NCI-H1694 (cell line): ENCODE results near the gene ATL1.

Source experiments
- DNase-seq: peaks from one replicate; lab custom pipeline; 2025; lab: John Stamatoyannopoulos, UW

ATL1 gene

GRCh38 chr14:50559990-50560930 lies at the start of gene ATL1:
Gene ATL1 (plus strand): TSS chr14:50560145. CDS start chr14:50560266, 121 bp downstream.
- DNase-seq: peak; percentile 68

- DNase-seq: no peak
Measured at GRCh38 chr14:50510157-50510556, 49.8 kb upstream of the ATL1 start.

DNA sequence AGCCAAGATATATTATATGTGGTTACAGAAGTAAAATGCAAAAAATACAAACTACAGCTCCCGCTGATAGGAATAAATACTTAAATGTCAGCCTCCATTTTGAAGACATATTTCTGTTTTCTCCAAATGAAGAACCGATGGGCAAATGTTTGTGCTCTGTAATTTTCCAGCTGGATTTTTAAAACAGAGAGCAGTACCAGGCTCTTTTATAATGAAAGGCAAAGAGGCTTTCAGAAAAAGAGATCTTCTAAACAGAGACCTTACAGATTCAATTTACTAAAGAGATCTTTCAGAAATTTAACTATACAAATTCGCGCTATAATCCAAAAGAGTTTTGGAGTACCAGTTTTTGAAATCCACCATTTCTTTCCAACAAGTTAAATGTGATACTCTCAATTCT lies 47.5 kb upstream of the ATL1 start:
- no peak for DNase-seq

- no peak for DNase-seq
Measured at GRCh38 chr14:50516091-50516490, 43.9 kb upstream of the ATL1 start.

DNA sequence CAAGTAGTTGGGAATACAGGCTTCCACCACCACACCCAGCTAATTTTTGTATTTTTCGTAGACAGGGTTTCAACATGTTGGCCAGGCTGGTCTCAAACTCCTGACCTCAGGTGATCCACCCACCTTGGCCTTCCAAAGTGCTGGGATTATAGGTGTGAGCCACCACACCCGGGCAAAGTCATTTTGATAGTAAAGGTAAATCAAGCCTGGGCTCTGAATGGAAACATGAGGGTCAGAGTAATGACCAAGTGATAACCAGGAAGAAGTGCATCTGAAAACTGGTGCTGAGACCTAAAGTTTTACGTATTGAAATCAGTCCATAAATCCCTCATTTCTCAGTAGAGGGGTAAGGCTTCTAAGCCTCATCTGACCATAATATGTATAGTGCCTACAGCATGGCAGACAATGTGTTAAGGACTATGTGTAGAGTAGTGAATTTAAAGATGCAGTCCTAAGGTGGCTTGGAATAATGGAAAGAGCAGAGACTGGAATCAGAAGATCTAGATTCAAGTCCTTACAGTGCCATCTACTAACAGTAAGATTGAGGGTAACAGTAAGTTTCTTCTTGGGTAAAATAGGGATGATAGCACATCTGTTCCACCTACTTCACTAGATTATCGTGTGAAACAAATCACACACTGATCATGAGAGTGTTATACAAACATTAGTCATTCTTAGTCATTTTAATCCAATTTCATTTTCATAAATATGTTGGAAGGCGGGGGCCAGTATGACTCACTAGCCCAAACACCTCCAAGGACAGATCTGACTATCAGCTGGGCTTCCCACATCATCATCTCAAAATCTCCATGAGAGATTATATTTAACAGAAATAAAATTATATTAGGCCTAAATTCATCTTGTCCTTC lies 38.8 kb upstream of the ATL1 start:
- DNase-seq: no peak

GRCh38 chr14:50521912-50522341 lies 38.0 kb upstream of the ATL1 start:
- DNase-seq: no peak

- no peak for DNase-seq
Measured at GRCh38 chr14:50523271-50524041, 36.5 kb upstream of the ATL1 start.

DNA sequence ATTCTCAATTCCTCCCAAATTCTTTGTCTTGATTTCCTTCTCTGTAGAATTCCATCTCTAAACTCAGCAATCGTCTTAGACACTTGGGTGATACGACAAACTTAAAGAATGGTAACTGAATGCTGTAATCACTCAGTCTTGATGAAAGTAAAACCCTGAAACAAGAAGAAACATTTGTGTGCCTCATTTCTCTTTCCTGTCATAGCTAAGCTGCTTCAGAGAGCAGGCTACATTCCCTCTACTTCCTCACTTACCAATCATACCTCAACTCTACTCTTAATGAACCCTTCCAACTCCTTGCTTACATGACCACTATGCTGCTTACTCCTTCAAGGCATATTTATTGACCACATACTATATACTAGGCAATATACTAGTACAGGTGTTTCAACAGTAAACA lies 35.9 kb upstream of the ATL1 start:
- DNase-seq: no peak

DNA sequence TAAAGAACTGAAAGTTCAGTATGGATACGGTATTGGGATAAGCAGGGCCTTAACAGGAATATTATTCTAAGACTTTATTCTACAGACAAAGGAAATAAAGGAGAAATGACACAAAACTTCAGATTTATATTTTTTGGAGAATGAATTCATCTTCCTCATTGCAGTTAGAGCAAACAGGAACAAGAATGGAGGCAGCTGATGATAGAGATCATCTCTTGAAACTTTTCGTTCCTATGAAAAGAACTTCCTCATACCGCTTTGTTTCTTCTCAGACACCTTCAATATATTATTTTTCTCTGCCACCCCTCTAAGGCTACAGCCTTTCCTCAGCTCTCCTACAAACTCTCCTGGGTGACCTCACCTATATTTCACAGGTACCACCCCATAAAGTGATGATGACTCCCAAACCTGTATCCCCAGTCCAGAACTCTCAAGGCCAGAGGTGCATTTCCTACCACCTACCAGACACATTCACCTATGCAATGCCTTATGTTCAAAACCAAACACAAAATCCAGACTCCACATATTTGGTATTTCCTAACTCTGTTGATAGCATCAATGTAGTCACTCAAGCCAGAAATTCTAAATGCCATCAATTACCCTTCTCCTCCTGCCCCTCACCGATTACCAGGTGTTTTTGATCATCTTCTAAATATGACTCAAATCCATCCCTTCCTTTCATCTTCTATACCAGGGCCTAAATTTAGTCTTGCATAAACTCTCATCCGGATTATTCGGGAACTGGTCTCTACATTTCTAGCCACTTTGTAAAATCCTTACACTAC lies 35.0 kb upstream of the ATL1 start:
- DNase-seq: no peak

DNA sequence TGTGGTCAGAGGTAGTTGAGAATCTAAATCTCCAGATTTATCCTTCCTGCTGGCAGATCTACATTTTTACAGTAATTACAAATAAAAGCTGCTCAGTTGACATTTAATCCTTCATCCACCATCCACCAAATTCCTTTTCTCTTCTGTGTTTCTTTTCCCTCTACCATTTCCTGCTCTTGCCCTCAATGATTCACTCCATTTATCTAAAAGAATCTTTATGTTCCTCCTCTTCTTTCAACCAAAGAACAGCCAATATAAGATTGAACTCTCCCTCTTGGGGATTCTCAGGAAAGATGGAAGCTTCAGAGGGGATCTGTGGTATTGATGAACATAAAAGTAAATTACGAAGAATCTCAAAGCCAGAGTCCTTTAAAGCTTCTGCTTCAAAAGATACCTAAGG lies 31.9 kb upstream of the ATL1 start:
- no peak for DNase-seq

DNA sequence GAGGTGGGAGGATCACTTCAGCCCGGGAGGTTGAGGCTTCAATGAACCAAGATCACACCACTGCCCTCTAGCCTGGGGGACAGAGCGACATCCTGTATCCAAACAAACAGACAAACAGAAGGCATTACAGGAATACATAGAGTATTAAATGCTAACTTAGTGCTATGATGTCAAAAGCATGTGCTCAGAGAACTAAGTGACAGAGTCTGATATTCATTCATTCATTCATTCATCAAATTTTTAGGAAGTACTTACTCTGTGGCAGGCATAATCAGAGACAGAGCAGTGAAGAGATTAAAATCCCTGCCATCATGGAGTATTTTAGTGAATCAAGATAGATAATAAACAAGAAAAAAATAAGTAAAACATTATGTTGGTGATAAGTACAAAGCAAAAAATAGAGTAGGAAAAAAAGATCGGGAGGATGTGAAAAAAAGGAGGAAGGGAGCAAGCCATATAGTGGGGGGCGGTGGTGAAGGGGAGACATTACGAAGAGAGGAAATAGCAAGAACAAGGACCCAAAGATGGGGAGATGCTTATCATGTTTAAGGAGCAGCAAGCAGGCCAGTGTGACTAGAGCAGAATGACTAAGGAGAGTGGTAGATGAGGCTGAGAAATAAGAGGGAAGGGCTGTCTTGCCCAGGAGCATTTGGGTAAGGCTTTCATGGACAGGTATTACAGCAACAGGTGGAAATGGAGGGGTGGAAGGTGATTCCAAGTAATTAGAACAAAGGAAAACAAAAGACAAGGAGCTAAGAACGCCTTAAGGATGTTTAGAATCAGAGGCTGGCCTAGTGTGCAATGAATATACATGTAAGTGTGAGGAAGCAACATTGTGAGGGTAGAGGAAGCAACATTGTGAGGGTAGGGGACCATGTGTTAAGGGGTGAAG lies 30.4 kb upstream of the ATL1 start:
- DNase-seq: no peak

DNA sequence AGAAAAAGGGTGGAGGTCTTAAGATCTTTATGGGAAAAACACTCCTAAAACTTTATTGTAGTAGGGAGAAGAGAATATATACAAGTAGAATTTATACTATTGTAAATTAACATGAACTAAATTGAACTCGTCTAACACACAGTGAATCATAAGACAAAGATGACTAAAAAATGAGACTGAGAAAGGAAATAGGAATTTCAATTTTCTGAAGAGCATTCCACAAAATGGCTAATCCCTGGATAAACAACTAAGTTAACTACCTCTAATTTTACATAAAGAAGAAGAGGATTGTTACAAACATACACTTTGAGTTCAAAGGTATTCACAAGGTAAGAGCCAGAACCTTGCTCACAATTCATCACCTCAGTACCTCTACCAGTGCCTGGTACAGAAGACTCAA lies 29.6 kb upstream of the ATL1 start:
- no peak for DNase-seq

DNA sequence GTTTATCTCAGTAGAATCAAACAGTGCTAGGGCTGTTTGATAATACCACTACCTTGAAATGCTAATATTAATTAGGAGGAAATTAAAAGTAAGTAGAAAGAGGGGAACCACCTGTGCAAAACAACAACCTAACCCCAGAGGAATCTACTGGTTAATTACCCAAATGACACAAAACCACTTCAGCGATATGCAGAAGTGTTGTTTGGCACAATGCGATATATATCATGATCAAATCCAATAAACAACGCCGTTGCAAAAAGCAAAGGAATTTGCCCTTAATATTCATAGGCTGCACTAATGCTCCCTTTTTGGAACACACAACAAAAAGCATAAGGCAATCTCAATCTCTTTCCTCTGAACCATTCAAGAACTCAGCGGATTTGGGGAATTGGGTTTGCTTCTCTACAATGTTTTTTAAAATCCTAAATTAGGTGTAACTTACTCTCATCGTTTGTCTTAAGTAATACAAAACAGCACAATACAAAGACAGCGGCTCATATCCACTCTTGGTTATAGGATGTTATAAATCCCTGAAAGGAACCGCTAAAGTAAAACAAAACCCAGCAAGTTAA lies 29.1 kb upstream of the ATL1 start:
- DNase-seq: no peak

DNA sequence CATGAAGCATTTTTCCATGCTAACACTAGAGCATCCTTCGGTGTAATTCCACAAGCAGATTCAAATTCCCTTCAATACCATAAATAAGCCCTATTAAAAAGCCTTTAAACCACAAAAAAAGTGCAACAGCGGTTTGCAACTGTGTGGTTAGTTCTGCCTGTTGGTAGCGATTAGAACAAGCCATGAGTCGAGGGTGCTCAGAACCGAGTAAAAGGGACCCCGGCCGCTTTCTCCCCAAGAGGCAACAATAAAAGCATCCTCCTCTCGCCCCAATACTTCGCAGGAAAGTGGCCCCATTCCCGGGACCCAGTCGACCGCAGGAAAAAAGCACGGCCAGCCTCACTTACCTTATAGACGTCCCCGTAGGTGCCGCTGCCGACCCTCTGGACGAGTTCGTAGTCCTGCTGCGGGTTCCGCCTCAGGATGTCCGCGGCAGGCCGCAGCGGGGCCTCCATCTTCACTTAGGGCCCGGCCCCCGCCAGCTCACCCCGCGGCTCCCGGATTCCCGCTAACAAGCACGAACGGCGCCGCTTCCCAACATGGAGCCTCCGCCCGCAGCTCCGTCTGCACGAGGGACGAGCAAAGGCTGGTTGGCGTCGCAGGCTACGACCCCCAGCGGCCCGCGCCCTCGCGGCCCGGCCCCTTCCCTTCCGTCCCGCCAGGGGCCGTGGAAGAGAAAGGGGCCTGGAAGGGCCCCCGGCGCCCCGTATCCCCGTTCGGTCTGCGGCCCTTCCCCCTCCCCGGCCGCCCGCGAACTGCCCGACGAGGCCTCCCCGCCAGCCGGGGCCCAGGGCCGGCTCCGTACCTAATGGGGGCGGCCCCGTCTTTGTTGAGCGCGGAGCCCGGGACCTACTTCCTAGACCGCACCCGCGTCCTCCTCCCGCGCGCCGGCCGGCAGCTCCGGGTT lies 28.1 kb upstream of the ATL1 start:
- DNase-seq: no peak

DNA sequence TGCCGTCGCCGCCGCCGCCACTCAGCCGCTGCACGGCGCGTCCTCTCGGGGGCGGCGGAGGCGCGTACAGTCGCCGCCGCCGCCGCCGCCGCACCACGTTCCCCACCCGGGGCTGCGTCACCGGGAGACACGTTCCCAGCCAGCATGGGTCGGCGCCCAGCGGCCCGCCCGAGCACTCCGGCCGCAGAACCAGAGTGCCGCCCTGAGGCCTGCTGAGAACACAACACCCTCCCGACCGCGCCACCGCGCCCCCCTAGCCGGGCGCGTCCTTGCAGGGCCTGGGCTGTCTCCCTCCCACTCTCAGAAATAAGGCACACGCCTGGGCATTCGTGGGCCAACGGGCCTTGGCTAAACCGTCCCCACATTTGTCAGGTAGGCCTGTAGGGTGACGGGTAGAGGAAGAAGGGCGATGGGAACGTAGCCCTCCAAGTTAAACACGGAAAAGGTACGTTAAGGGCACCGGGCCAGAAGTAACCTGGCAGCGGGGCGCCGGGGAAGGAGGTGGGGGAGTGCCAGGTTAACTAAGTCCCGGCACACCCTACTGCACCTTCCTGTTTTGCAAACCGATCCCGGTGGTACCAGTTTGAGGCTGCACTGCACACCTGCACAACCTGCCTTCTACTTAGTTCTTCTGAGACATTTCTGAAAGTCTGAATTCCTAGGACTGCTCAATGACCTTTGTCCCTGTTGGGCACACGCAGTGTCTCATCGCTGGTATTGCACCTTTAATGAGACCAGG lies 27.3 kb upstream of the ATL1 start, which contains the start of gene MAP4K5:
Gene MAP4K5 (minus strand): TSS at position 68 of the 739 bp plus-strand sequence. CDS start 520 bp downstream, outside the sequence.
- peak; percentile 83 for DNase-seq

- DNase-seq: no peak
Measured at GRCh38 chr14:50533241-50533705, 26.7 kb upstream of the ATL1 start.

DNA sequence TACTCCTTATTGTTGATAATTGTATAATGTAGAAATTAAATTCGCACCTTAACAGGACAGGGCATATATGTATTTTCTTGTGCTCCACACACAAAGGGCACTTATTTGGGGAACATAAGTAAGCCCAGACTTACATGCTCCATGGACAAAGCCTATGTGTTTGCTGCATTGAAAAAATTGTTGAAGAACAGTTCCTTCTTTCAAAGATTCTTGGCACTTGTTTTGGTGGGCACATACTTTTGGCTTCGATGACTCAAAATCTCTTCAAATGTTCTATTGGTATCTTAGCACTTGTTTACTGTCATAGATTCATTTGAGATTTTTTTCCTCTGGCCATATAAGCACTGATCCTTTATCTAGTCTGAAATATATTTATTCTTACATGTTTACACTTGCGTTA lies 26.1 kb upstream of the ATL1 start:
- DNase-seq: no peak

GRCh38 chr14:50534416-50534815 lies 25.5 kb upstream of the ATL1 start:
- no peak for DNase-seq
